ENCODE results near the gene TOP3A.

DNA sequence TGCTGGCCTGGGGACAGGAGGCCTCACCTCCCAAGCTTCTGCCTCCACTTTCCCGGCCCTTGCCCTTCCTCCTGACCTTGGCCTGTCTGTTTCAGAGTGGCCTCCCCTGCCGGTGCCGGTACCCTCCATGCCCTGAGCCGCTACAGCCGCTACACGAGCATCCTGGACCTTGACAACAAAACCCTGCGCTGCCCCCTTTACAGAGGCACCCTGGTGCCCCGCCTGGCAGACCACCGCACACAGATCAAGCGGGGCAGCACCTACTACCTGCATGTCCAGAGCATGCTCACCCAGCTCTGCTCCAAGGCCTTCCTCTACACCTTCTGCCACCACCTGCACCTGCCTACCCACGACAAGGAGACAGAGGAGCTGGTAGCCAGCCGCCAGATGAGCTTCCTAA lies 7.7 kb upstream of the TOP3A start:
- TF ChIP-seq, protein P1, sequence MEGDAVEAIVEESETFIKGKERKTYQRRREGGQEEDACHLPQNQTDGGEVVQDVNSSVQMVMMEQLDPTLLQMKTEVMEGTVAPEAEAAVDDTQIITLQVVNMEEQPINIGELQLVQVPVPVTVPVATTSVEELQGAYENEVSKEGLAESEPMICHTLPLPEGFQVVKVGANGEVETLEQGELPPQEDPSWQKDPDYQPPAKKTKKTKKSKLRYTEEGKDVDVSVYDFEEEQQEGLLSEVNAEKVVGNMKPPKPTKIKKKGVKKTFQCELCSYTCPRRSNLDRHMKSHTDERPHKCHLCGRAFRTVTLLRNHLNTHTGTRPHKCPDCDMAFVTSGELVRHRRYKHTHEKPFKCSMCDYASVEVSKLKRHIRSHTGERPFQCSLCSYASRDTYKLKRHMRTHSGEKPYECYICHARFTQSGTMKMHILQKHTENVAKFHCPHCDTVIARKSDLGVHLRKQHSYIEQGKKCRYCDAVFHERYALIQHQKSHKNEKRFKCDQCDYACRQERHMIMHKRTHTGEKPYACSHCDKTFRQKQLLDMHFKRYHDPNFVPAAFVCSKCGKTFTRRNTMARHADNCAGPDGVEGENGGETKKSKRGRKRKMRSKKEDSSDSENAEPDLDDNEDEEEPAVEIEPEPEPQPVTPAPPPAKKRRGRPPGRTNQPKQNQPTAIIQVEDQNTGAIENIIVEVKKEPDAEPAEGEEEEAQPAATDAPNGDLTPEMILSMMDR (optimal IDR thresholded peaks at IDR 0.05 in 1 of 3, IDR thresholded peaks at IDR 0.05 in 1 of 3, conservative IDR thresholded peaks at IDR 0.05 in 1 of 3; ENCODE audit: extremely low read depth in 1 of 3, insufficient read depth in 2 of 3, low read length in 3 of 3) = no peak
- no peak for TF ChIP-seq EZH2 (IDR thresholded peaks at IDR 0.05; ENCODE audit: low read length)

Data from keratinocyte (primary cell).